NCI-H446 treated with DMSO at 0.1 percent for 48 hours (cell line): Measurements from ENCODE around the gene DNAJC7.

Experiments used
- DNase-seq: peaks from one replicate; lab custom pipeline; 2025; lab: John Stamatoyannopoulos, UW

DNAJC7 gene, protein sequence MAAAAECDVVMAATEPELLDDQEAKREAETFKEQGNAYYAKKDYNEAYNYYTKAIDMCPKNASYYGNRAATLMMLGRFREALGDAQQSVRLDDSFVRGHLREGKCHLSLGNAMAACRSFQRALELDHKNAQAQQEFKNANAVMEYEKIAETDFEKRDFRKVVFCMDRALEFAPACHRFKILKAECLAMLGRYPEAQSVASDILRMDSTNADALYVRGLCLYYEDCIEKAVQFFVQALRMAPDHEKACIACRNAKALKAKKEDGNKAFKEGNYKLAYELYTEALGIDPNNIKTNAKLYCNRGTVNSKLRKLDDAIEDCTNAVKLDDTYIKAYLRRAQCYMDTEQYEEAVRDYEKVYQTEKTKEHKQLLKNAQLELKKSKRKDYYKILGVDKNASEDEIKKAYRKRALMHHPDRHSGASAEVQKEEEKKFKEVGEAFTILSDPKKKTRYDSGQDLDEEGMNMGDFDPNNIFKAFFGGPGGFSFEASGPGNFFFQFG

DNA sequence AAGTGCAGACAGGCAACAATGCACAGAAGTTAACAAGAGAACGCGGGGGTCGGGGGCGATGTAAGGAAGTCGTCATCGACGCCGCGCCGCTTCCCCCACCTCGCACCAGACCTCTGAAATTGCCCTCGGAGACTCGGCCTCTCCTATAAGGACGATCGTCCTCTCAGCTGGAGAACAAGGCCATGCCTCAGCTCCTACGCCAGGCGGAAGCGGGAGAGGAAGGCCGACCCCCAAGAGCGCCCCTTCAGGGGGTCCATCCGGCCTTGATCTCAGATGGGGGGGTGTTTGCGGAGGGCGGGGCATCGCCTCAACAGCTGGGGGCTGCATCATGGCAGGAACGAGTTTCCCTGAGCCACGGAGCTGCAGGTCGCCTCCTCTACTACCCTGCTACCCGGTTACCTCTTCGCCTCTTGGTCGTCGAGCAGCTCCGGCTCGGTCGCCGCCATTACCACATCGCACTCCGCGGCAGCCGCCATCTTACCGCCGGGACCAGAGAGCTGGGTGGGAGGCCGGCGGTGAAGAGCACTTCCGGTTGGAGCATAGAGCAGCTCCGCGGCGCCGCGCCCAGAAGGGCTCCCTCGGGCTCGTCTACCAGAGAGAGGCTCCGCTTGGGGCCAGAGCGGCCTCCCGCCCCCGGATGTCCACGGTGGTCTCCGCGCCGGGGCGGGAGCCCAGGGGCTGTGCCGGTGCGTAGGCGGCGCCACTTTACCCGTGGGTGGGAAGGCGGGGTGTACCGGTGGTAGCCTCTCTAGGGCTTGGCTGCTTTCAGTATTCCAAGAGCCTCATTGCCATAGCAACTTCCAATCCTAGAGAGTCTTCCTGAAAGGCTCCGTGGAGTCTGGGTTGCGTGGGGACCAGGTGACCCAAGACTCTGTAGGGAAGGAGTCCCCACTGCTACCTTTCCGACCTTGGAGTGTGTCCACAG, at the start of gene DNAJC7:
Gene DNAJC7 (minus strand): TSS at position 499 of the 925 bp plus-strand sequence. CDS start 23 bp downstream, at position 476.
- DNase-seq: peak; percentile 82

DNA sequence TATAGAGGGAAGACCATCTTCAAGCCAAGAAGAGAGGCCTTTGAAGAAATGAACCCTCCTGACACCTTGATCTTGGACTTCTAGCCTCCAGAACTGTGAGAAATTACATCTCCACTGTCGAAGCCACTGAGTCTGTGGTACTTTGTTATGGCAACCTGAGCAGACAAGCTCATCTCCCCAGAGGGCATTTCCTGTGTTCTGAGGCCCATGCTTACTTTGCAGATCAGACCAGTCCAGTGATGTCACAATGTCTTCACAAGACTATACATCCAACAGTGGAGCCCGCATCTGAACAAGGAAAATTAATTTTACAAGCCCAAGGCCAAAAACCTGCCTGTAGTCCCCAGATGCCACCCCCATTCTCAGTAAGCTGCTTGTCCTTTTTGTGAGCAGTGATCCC, 48.0 kb upstream of the DNAJC7 start:
- no peak for DNase-seq

DNA sequence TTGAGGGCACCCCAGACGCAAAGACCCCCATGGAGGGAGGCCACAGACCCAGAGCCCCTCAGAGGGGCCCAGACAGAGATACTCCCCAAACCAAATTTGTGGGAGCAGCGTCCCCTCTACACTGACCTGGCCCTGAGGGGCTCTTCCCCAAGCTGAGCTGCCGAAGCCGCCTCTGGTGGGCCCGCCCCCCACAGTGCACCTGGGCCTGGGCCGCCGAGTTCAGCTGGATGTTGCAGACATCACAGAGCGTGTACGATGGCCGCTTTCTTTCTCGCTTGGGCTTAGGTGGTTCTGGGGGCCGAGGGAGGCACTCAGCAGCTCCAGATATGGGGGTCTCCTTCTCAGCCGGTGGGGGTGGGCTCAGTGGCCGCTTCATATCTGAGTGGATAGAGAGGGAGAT, 45.4 kb upstream of the DNAJC7 start:
- DNase-seq: no peak

DNA sequence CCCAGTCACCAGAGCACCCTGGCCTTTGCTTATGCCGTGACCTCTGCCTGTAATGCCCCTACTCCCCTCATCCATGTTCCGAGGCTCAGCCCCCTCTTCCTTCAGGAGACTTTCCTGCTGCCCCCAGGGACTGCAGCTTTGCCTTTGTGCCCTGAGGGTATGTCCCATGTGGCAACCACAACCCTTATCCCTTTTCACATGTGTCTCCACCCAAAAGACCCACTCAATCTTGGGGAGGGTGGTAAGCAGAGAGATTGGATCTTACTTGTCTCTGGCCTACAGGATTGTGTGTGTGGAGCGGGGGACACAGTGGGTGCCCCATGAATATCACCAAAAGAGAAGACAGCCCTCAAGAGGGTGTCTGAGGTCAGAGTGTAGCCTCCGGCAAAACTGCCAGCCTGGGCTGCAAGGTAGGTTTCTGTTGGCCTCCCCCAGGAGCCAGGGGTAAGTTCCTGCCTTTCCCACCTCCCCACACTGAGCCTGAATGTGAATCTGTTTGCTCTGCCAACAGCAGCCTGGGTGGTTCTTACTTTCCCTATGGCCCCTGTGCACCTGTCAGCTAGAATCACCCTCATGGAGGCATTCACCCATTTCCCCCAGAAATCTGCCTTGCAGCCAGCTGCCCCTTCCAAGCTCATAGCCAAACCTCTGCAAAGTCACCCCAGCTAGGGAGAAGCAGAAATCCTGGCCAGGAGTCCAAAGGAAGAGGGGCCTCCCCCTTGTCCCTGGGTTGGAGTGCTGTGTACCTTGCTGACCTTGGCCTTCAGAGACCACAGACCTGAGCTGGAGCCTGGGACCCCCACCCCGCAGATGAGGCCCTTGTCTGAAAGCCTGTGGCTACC, 44.6 kb upstream of the DNAJC7 start:
- DNase-seq: no peak

DNA sequence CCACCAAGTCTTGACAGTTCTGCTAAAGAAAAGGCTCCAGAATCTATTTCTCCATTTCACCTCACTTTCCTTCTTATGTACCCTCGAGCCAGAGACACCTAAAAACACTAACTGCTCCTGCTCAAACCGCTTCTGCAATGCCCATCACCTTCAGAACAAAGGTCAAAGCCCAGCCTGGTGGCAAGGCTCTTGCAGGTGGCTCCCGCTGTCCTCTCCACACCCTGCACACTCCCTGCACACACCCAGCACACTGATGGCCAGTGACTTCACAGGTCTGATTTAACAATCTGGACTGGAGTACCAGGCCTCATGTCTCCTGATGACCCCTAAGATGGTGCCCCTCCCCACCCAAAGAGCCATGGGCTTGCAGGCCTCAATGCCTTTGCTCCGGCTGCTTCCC, 43.0 kb upstream of the DNAJC7 start:
- no peak for DNase-seq

DNA sequence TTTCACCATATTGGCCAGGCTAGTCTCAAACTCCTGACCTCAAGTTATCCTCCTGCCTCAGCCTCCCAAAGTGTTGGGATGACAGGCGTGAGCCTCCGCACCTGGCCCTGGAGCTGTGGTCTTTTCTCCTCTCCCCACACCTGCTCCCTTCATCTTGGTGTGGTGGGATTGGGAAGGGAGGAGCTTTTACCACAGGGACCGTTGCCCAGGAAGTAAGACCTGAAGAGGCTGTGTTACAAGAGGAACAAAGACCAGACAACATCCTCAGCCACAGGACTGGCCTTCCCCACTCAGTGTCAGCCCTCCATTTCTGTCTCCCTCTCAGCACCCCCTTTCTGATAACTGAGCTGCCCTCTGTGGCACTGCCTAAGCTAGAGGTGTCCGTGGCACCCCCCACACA, 42.6 kb upstream of the DNAJC7 start:
- no peak for DNase-seq

DNA sequence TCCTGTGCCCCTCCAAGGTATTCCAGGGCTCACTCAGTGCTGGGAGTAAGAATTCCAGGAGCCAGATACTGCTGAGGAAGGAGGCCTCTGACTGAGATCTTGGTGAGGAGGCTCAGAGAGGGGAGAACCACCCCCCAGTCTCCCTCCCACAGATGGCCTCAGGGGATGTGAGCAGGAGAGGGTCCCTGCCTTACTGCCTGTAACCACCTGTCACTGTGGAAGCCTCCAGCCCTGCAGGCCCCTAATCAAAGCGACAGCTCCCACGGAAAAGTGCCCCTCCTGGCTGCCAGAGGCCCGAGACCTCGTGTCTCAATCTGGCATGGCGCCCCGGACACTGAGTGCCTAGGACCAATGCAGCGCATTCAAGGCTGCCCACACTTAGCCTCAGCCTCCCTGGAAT, 40.8 kb upstream of the DNAJC7 start:
- no peak for DNase-seq

DNA sequence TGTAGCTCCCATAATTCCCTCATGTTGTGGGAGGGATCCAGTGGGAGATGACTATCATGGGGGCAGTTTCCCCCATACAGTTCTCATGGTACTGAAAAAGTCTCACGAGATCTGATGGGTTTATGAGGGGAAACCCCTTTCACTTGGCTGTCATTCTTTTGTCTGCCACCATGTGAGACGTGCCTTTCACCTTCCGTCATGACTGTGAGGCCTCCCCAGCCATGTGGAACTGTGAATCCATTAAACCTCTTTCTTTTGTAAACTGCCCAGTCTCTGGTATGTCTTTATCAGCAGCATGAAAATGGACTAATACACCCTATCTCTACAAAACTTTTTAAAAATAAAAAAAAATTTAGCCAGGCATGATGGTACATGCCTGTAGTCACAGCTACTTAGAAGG, 39.4 kb upstream of the DNAJC7 start:
- DNase-seq: no peak

DNA sequence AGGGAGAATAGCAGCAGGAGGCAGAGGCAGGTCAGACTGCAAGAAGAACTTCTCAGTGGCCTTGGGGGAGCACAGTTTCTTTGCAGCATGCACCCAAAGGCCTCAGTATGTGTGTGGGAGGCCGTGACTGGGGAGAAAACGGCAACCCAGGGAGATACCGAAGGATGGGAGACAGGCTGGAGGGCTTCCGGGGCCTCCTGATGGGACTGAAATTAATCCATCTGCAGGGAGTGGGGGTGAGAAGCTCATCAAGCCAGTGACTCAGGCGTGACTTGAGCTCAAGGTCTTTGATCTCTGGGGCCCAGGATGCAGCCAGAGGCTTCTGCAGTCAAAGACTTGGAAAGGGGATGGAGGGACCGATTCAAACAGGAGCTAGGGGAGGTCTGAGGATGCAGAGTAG, 38.3 kb upstream of the DNAJC7 start:
- DNase-seq: no peak

DNA sequence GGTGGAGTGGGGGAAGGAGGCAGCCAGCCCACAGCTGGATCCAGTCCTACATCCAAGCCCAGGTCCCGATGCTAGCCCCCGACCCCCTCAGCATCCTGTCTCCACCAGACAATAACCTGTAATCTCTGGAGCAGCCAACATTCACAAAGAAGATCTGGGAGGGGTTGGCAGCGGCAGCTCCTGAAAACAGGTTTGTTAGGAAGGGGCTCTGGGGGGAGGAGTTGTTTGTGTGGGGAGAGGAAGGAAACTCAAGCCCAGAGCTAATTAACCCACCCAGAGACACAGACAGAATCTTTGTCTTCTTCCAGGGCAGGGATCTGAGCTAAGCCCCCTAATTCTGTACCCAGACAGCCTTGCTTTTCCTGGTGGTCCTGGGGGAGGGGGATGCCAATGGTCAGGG, 37.8 kb upstream of the DNAJC7 start:
- no peak for DNase-seq

DNA sequence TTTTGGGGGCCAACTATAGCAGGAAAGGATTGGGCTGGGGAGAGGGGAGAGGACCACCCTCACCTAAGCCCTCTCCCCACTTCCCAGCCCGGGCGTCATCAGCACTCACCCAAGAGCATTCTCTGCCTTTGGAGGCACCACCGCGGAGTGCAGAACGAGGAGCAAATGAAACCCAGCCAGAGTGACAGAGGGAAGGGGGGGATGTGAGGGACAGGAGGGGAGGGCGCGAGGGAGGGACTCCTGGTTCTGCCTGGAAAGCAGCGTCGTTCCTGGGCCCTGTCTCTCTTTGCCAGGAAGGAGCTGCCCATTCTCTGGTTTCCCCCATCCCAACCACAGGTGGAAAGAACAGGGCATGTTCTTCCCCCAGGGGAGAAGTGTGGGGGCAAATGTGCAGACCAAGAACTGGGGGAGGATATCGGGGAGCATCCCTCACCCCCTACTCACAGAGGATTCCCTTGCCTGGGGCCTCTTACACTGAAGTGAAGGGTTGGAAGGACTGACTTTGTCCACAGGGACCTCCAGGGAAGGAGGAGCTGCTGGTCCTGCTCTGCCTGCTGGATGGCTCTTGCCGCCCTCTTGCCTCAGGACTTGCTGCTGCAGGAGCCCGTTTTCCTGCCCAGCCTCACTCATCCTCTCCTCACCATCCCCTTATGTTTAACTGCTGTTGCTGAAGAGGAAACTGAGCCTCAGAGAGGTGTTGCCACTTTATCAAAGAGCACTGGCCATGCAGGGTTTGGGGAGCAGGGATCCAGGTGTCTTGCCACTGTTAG, 36.7 kb upstream of the DNAJC7 start:
- no peak for DNase-seq

DNA sequence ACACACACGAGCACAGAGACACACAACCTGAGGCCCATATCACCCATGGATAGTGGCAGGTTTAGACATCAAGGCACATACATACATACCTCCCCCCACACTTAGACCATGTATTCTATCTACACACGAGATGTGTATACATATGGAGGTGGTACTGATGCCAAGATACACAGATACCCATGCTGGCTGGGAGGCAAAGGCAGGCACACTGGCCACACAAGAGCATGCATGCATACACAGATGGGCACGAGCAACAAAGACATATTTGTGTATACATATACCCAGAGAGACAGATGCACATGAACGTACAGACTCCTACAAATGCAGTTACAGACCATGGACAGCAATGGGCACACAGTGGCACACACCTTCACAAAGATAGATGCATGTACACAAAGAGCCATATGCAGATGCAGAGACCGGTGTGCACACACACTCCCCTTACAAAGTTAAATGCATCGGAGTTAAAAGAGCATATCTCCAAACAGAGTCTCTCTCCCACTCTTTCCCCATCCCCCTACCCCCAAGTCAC, 35.2 kb upstream of the DNAJC7 start:
- DNase-seq: no peak

DNA sequence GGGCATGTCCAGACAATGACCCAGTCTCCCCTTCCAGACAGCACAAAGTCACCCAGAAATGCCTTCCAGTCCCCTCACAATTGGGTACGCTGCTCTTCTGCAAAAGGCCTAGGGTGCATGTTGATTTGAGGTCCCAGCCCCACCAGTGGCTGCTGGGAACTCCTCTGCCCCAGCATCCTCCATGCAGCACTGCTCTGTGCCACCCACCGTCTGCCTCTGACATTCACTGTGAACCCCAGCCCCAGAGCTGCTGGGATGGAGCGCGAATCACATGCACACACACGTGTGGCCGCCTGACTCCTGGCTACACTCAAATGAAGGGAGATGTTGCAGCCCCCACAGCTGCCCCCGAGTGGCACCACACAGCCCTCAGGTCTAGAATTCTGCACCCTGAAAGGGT, 34.4 kb upstream of the DNAJC7 start:
- no peak for DNase-seq

DNA sequence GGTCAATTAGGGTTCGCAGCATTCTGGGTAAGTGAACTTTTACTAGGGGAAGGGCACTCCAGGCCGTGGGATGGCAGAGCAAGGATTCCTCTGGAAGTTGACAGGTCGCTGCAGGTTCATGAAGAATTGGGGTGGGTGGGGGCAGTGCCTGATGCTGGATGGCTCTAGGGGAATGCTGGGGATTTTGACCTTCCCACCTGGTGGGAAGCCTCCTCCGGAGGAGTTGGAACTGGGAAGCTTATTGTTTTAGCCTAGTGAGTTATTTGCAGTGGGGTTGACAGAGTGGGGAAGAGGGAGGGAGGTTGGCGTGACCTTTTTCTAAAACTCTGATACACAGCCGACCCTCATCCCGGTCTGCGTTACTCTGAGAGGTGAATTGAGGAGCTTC, 33.8 kb upstream of the DNAJC7 start:
- DNase-seq: no peak

DNA sequence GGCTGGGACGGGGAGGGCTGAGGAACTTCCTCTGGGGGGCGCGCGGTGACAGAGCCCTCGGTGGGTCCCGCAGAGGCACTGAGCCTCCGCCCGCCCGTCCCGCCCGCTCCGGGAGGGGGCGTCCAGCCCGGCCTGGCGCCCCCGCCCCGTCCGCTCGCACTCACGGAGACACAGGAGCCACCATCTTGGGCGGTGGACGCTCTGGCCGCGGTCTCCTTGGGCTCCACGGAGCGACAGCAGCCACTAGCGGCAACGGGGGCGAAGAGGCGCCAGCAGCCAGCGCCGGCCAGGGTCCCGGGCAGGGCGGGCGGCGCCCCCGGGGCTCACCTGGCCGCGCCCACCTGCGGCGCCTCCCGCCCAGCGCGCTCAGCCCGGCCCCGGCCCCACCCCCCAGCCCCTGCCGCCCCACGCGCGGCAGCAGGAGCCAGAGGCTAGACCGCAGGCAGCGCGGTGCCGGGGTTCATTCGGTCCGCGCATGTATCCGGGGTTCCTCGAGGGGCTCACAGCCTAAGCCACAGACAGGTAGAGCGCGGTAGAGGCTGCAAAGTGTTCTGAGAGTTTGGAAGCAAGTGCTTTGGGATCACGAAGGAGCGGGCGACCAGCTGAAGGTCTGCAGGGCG, 33.3 kb upstream of the DNAJC7 start, which contains the start of gene C17orf113:
Gene C17orf113 (minus strand): TSS at position 209 of the 620 bp plus-strand sequence. CDS start 7,225 bp downstream, outside the sequence.
- peak; percentile 9 for DNase-seq

DNA sequence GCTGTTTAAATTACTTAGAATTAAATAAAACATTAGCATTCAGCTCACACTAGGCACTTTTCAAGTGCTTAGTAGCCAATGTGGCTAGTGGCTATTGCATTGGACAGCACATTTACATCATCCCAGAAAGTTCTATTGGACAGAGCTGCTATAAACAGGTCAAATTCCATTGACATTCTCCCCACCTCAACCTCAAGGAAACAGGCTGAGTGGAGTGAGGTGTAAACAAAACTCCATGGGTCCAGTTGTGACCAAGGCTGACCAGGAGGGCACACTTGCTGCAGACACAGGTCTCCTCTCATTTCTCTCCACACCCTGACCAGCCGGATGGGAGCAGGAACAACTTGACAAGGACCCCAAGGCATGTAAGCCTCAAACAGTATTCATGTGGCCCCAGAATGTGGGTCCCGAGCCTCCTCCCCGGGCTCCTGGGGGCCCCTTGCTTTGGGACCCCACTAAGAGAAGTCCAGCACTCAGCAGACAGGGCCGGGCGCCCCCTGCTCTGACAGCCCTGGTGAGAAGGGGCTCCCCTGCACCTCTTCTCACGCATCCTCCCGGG, 32.7 kb upstream of the DNAJC7 start:
- no peak for DNase-seq

DNA sequence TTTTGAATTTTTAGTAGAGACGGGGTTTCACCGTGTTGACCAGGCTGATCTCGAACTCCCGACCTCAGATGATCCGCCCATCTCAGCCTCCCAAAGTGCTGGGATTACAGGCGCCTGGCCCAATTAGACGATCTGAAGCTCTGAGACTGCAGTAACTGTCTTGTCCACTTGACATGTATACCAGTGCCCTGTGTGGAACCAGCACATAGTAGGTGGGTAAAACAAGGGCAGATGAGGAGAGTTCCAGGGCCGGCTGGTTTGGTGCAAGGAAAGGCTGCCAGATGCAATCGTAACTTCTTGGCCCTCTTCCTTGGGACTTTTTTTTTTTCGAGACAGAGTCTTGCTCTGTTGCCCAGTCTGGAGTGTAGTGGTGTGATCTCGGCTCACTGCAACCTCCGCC, 30.1 kb upstream of the DNAJC7 start:
- DNase-seq: no peak

DNA sequence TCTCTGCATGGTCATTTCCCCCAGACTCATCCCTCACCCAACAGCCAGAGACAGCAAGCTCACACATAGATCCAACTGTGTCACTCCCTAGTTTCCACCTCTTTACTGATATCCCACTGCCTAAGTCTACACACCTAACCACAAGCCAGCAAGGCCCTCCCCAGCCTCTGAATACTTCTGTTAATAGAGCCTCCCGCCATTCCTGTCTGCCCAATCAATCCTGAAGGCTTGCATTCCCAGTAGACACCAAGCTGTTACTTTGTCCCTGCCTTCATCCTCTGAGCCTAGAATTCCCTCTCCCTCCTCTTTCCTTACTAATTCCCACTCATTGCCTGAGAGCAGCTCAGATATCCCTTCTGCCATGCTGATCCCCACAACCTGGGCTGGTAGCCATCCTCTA, 28.5 kb upstream of the DNAJC7 start:
- DNase-seq: no peak

DNA sequence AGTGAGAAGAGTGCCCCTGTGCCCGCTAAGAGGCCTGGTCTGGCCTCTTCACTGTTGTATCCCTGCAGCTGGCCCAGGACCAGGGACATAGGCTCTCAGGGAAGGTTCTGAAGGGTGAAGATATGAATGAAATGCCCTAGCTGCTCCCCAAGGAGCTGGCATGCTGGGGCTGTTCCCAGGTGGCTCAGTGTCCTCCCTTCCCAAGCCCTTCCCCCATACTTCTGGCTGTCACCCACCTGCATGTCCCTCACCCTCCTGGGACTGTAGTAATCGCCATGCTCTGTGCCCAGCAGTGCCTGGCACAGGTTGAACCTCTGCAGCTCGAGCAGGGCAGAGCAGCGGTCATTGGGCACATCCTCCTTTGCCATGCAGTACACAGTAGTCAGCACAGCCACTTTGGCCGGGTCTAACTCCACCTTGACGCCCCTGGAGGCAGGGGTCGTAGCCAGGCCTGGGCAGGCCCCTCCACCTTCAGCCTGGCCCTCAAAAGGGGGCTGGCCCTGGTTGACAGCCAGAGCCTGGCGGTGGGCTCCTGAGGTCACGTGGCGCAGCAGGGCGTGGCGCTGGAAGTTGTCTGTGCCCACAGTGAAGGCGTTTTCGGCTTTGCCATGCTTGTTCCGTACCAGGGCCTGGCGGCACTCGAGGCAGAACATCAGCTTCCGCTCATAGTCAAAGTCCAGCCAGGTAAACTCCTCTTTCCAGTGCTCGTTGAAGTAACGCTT, 25.5 kb upstream of the DNAJC7 start:
- no peak for DNase-seq
